Ascending aorta (tissue), 2 donors: ENCODE results near the gene RTN1. TPM values are rescaled to one million over a fixed set of nuclear protein-coding genes. Genes with fewer than 3 reads are reported as not detected.

ENCODE experiments used
- DNase-seq, 2 donors: peaks; one replicate each; pipeline ENCODE4 v3.0.0-alpha.2; 2019; ENCODE audit warnings: low spot score in 2 of 2
- H3K27ac ChIP-seq, 2 donors: fragments of 200-600 bp; sonication (generic); one replicate each; pipeline ENCODE4 v1.5.1; 2016 to 2017; ENCODE audit warnings: mild to moderate bottlenecking in 1 of 2
- H3K27me3 ChIP-seq: fragments of 200-600 bp; sonication (generic); one replicate; pipeline ENCODE4 v1.5.1; 2017
- H3K36me3 ChIP-seq, 2 donors: fragments of 200-600 bp; sonication (generic); one replicate each; pipeline ENCODE4 v1.5.1; 2016
- H3K4me1 ChIP-seq, 2 donors: fragments of 200-600 bp; sonication (generic); one replicate each; pipeline ENCODE4 v1.5.1; 2016 to 2017; ENCODE audit warnings: mild to moderate bottlenecking in 1 of 2
- H3K4me3 ChIP-seq, 2 donors: fragments of 200-600 bp; sonication (generic); one replicate each; pipeline ENCODE4 v1.5.1; 2016 to 2017; ENCODE audit warnings: mild to moderate bottlenecking in 1 of 2
- H3K9me3 ChIP-seq, 2 donors: fragments of 200-600 bp; sonication (generic); one replicate each; pipeline ENCODE4 v1.5.1; 2016
- CTCF ChIP-seq, 3 experiments: fragments of 200-600 bp in 2 of 3; fragments of 450-650 bp in 1 of 3; sonication (generic) in 2 of 3; IDR thresholded peaks; one replicate each; pipeline ENCODE4 v1.5.1; 2016 to 2019; ENCODE audit warnings: antibody characterized with exemption in 3 of 3, mild to moderate bottlenecking in 1 of 3, moderate library complexity in 1 of 3
- intact Hi-C: fragments of 100-400 bp; cut with DNase I; formaldehyde crosslinking; loops from one replicate; pipeline ENCODE4 v1.15.1; 2023
- total RNA-seq: library from RNA; depleted of rRNA; stranded (reverse); fragments of >200 nt; gene quantifications from one replicate; pipeline ENCODE4 v1.1.0, GENCODE V29; 2016

RTN1 gene
- total RNA-seq: 52.3 TPM

GRCh38 chr14:59870277-59871165 is at the start of gene RTN1:
RTN1 (minus strand) TSS chr14:59870776; CDS start chr14:59870630, 146 bp downstream.
- intact Hi-C loops: loop anchor here (2.0 to 5.0 kb wide), 2 partner anchors 26 to 238 kb away; no protein-coding TSS in a partner anchor
- H3K9me3 ChIP-seq: no peaks in the 10 kb centered on the region
- no peaks in the 10 kb centered on the region for H3K27me3 ChIP-seq
- peak within 1 kb of the TSS; percentile 54 to 93 for H3K4me3 ChIP-seq
- peaks cover 0 to 7% of the 10 kb centered on the region in 2 donors for H3K4me1 ChIP-seq
- peak within 1 kb of the TSS; percentile 73 to 81 for H3K27ac ChIP-seq
- no peaks in the 10 kb centered on the region for H3K36me3 ChIP-seq
- peak in 1 of 2 donors; percentile 83 for DNase-seq
- peak in 1 of 3 experiments; percentile 17 for TF ChIP-seq CTCF (IDR thresholded peaks at IDR 0.05)

- TF ChIP-seq CTCF (IDR thresholded peaks at IDR 0.05): no peak
- Histone ChIP-seq H3K4me1 (peaks cover 0 to 2% of the 10 kb centered on the region in 2 donors), H3K9me3 (no peaks in the 10 kb centered on the region), H3K27ac (no peak overlapping the region), H3K36me3 (no peaks in the 10 kb centered on the region), H3K27me3 (no peaks in the 10 kb centered on the region), H3K4me3 (no peak overlapping the region)
- intact Hi-C loops: no loop called here
- DNase-seq: no peak
These were observed 49.8 kb upstream of the RTN1 start for GRCh38 chr14:59920378-59920683.

- Histone ChIP-seq H3K27me3 (no peaks in the 10 kb centered on the region), H3K9me3 (no peaks in the 10 kb centered on the region), H3K27ac (no peak within 1 kb of the TSS), H3K4me1 (peaks cover 0 to 2% of the 10 kb centered on the region in 2 donors), H3K36me3 (no peaks in the 10 kb centered on the region), H3K4me3 (peak within 1 kb of the TSS; percentile 56 to 64)
- TF ChIP-seq CTCF (IDR thresholded peaks at IDR 0.05): no peak
- intact Hi-C loops: no loop called here
- no peak for DNase-seq
These were observed 49.2 kb upstream of the RTN1 start, which contains the start of gene LRRC9 for GRCh38 chr14:59919570-59920377. LRRC9 (plus strand) TSS chr14:59920144.

- no peaks in the 10 kb centered on the region for H3K27me3 ChIP-seq
- H3K27ac ChIP-seq: no peak overlapping the region
- peak in 2 of 3 experiments; percentile 34 to 48 for TF ChIP-seq CTCF (IDR thresholded peaks at IDR 0.05)
- H3K9me3 ChIP-seq: no peaks in the 10 kb centered on the region
- intact Hi-C loops: no loop called here
- peak overlapping the region; percentile 56 to 64 for H3K4me3 ChIP-seq
- peaks cover 0 to 2% of the 10 kb centered on the region in 2 donors for H3K4me1 ChIP-seq
- H3K36me3 ChIP-seq: no peaks in the 10 kb centered on the region
- DNase-seq: no peak
These were observed 48.4 kb upstream of the RTN1 start for GRCh38 chr14:59918824-59919569.

- no peaks in the 10 kb centered on the region for H3K9me3 ChIP-seq
- H3K36me3 ChIP-seq: no peaks in the 10 kb centered on the region
- no peak for DNase-seq
- intact Hi-C loops: no loop called here
- no peak overlapping the region for H3K4me3 ChIP-seq
- no peaks in the 10 kb centered on the region for H3K4me1 ChIP-seq
- no peaks in the 10 kb centered on the region for H3K27me3 ChIP-seq
- TF ChIP-seq CTCF (IDR thresholded peaks at IDR 0.05): no peak
- H3K27ac ChIP-seq: no peak overlapping the region
These were observed 42.6 kb upstream of the RTN1 start for GRCh38 chr14:59913187-59913586.
